Fibroblast of pulmonary artery (primary cell): Measurements from ENCODE around the gene TEK.

Experiments used
- DNase-seq: peaks from one replicate; pipeline ENCODE4 v3.0.0-alpha.2; 2010; ENCODE audit warnings: low read depth
- H3K4me3 ChIP-seq: replicated peaks from 2 replicates; pipeline ENCODE4 v1.5.1; 2011; ENCODE audit warnings: low read depth, mild to moderate bottlenecking, control low read depth, low read length, moderate library complexity
- TF ChIP-seq, protein P1 (sequence below): IDR thresholded peaks from 2 replicates; pipeline ENCODE4 v1.5.1; 2011; ENCODE audit warnings: mild to moderate bottlenecking, control low read depth, low read length, inconsistent platforms; ENCODE audit errors: missing control alignments

TEK gene

GRCh38 chr9:27168951-27169350 lies 59.9 kb downstream of the TEK start:
- no peak overlapping the region for H3K4me3 ChIP-seq
- no peak for DNase-seq
- TF ChIP-seq, protein P1, sequence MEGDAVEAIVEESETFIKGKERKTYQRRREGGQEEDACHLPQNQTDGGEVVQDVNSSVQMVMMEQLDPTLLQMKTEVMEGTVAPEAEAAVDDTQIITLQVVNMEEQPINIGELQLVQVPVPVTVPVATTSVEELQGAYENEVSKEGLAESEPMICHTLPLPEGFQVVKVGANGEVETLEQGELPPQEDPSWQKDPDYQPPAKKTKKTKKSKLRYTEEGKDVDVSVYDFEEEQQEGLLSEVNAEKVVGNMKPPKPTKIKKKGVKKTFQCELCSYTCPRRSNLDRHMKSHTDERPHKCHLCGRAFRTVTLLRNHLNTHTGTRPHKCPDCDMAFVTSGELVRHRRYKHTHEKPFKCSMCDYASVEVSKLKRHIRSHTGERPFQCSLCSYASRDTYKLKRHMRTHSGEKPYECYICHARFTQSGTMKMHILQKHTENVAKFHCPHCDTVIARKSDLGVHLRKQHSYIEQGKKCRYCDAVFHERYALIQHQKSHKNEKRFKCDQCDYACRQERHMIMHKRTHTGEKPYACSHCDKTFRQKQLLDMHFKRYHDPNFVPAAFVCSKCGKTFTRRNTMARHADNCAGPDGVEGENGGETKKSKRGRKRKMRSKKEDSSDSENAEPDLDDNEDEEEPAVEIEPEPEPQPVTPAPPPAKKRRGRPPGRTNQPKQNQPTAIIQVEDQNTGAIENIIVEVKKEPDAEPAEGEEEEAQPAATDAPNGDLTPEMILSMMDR, result no peak

GRCh38 chr9:27176971-27177370 lies 67.9 kb downstream of the TEK start:
- TF ChIP-seq, protein P1, result no peak
- no peak overlapping the region for H3K4me3 ChIP-seq
- no peak for DNase-seq

DNA sequence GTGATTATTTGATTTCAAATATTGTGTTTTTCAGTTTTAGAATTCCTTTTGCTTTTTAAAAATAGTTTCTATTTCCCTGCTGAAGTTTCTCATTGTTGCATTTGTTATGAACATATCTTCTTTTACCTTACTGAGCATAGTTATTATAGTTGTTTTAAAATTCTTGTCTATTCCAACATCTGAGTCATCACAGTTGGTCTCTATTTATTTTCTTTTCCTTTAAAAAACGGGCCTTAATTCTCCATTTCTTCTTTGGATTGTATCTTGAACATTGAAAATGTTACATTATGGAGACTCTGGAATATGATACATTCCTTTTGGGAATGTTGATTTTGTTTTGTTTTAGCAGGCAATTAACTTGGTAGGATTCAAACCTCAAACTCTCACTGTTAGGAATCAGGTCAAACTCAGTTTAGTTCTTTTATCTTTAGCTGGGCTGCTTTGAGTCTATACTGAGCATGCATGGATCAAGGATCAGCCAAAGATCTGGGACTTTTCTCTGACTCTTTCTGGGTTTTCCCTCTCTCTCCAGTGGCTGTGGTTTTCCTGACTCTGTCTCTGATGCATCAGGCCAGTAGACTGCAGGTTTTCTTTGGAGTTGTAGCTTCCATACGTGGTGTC lies 70.3 kb downstream of the TEK start:
- TF ChIP-seq, protein P1, result no peak

GRCh38 chr9:27181381-27181780 lies 72.4 kb downstream of the TEK start:
- DNase-seq, result peak; percentile 75
- TF ChIP-seq, protein P1, result no peak
- no peak overlapping the region for H3K4me3 ChIP-seq

More for the DNA sequence above, 70.3 kb downstream of the TEK start:
- H3K4me3 ChIP-seq, result no peak overlapping the region
- DNase-seq, result no peak

DNA sequence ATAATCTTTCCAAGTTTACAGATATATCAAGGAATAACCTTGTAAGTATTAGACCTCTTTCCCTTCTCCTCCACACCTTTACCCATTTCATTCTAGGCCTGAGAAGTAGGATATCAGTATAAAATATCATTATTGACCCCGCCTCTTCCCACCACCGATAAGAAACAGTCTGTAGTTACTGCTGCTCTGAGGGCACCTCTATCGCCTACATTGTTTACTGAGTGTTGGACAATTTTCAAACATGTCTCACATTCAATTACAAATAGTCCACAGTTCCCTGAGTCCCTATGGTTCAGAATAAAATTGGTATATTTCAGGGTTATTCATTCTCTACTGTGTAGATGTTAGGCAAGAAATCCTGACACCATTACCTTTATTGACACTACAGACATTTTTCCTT lies 73.4 kb downstream of the TEK start:
- H3K4me3 ChIP-seq, result no peak overlapping the region
- TF ChIP-seq, protein P1, result no peak
- no peak for DNase-seq

DNA sequence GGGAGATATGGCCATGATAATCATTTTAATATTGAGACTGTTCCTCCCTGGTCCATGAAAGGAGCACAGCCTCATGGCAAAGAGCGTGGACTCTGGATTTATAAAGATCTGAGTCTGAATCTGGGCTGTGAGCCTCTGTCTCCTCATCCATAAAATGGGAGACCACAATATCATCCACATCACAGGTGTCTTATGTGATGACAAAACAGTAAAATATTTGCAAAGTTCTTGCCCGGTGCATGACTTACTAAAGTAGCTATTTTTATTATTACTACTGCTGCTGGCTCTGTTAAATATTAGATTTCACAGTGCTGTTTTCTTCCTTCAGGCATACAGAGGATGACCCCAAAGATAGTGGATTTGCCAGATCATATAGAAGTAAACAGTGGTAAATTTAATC lies 74.1 kb downstream of the TEK start:
- TF ChIP-seq, protein P1, result no peak
- no peak overlapping the region for H3K4me3 ChIP-seq
- no peak for DNase-seq

GRCh38 chr9:27183701-27184100 lies 74.7 kb downstream of the TEK start:
- TF ChIP-seq, protein P1, result no peak
- peak; percentile 57 for DNase-seq
- H3K4me3 ChIP-seq, result no peak overlapping the region
